Measurements from ENCODE around the gene HYCC1. TPM values are rescaled to one million over a fixed set of nuclear protein-coding genes. Genes with fewer than 3 reads are reported as not detected.

HYCC1 gene
- total RNA-seq, 1 experiment from 2014 or later: 52.3 TPM

DNA sequence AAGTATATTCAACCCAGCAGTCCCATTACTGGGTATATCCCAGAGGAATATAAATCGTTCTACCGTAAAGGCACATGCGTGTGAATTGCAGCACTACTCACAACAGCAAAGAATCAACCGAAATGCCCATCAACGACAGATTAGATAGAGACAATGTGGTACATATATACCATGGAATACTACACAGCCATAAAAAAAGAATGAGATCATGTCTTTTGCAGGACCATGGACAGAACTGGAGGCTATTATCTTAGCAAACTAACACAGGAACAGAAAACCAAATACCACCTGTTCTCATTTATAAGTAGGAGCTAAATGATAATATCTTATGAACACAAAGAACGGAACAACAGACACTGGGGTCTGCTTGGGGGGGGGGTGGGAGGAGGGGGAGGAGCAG is 47.4 kb upstream of the HYCC1 start:
- no peaks in the 10 kb centered on the region for H3K36me3 ChIP-seq (ENCODE audit: control insufficient read depth, insufficient read depth, low read length)
- TF ChIP-seq TCF7L2 (IDR thresholded peaks at IDR 0.05; ENCODE audit: low read depth, low read length): no peak
- TF ChIP-seq, protein P1, sequence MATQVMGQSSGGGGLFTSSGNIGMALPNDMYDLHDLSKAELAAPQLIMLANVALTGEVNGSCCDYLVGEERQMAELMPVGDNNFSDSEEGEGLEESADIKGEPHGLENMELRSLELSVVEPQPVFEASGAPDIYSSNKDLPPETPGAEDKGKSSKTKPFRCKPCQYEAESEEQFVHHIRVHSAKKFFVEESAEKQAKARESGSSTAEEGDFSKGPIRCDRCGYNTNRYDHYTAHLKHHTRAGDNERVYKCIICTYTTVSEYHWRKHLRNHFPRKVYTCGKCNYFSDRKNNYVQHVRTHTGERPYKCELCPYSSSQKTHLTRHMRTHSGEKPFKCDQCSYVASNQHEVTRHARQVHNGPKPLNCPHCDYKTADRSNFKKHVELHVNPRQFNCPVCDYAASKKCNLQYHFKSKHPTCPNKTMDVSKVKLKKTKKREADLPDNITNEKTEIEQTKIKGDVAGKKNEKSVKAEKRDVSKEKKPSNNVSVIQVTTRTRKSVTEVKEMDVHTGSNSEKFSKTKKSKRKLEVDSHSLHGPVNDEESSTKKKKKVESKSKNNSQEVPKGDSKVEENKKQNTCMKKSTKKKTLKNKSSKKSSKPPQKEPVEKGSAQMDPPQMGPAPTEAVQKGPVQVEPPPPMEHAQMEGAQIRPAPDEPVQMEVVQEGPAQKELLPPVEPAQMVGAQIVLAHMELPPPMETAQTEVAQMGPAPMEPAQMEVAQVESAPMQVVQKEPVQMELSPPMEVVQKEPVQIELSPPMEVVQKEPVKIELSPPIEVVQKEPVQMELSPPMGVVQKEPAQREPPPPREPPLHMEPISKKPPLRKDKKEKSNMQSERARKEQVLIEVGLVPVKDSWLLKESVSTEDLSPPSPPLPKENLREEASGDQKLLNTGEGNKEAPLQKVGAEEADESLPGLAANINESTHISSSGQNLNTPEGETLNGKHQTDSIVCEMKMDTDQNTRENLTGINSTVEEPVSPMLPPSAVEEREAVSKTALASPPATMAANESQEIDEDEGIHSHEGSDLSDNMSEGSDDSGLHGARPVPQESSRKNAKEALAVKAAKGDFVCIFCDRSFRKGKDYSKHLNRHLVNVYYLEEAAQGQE (IDR thresholded peaks at IDR 0.05; ENCODE audit: insufficient read depth in 1 of 2, low read depth in 2 of 2, low read length in 1 of 2): peak in 1 of 2 experiments; percentile 62; a peak in 1 of 4 replicates
- in situ Hi-C loops (cut with HindIII; ENCODE audit: low pct_unique_long_range_greater_than_20kb, low sequenced_read_pairs) (no loop called here), intact Hi-C loops (cut with micrococcal nuclease; ENCODE audit: unreplicated experiment) (no loop called here)
- POLR2A ChIA-PET: interaction anchor here (0.6 kb wide), 2 partner anchors 40 to 63 kb away, joined by 9 to 14 read pairs; no protein-coding TSS in a partner anchor
- no peak overlapping the region for H3K27ac ChIP-seq (ENCODE audit: low read length)
- no peak for DNase-seq (ENCODE audit: low read depth, low spot score)
- CTCF ChIA-PET: interaction anchor here (0.7 kb wide), 1 partner anchor 303 kb away, joined by 5 read pairs; no protein-coding TSS in a partner anchor
- H3K9me3 ChIP-seq (ENCODE audit: control insufficient read depth, insufficient read depth, low read depth, low read length): no peaks in the 10 kb centered on the region
- H3K4me3 ChIP-seq (ENCODE audit: low read depth in 2 of 2, low read length in 2 of 2): no peak overlapping the region
- no TSS peak for BruUV-seq (replicated peaks)
- no peaks in the 10 kb centered on the region for H3K27me3 ChIP-seq (ENCODE audit: control insufficient read depth, insufficient read depth, low read length)
- no peaks in the 10 kb centered on the region for H3K4me1 ChIP-seq (ENCODE audit: control insufficient read depth, insufficient read depth, low read length)
- no peak for ATAC-seq

DNA sequence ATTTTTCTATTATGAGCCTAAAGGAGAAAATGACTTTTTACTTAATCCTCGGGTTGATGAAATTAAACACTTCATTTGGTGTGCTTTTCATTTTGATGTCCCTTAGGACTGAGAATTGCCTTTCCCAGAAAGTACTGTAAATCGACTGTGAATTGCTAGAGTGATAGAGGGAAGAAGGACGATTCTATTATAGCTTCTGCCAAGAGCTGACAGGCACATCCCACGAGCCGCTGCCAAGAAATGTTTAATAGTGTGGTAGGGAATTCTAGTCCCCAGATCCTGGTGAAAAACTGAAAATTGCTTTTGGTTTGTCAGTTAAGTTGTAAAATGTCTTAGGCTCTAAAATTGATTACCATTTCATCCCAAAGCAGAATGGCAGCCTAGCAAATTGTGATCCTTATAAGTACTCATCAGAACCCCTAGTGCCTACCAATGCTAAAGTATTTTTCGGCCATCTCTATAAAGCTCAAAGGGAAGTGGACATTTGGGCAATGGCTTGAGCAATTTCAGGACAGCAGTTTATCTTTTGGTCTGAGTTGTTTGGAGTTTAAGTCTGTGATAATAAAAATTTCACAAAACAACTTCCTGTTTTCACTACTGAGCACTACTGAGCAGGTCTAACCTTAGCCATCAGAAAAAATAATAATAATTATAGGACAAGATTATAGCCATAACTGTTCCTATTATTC is 44.6 kb upstream of the HYCC1 start:
- intact Hi-C loops (cut with micrococcal nuclease; ENCODE audit: unreplicated experiment) (loop anchor here (5.0 kb wide), 2 partner anchors 121 to 326 kb away; no protein-coding TSS in a partner anchor), in situ Hi-C loops (cut with HindIII; ENCODE audit: low pct_unique_long_range_greater_than_20kb, low sequenced_read_pairs) (no loop called here)
- no peak overlapping the region for H3K4me3 ChIP-seq (ENCODE audit: low read depth in 2 of 2, low read length in 2 of 2)
- H3K27ac ChIP-seq (ENCODE audit: low read length): no peak overlapping the region
- no peaks in the 10 kb centered on the region for H3K4me1 ChIP-seq (ENCODE audit: control insufficient read depth, insufficient read depth, low read length)
- no peaks in the 10 kb centered on the region for H3K9me3 ChIP-seq (ENCODE audit: control insufficient read depth, insufficient read depth, low read depth, low read length)
- no peak for DNase-seq (ENCODE audit: low read depth, low spot score)
- no peak for ATAC-seq
- no TSS peak for BruUV-seq (replicated peaks)
- ChIA-PET CTCF (interaction anchor here (0.6 kb wide), 2 partner anchors 27 to 511 kb away, joined by 3 to 11 read pairs; no protein-coding TSS in a partner anchor), POLR2A (no interaction called here)
- no peaks in the 10 kb centered on the region for H3K27me3 ChIP-seq (ENCODE audit: control insufficient read depth, insufficient read depth, low read length)
- TF ChIP-seq SIN3A (IDR thresholded peaks at IDR 0.05; ENCODE audit: borderline replicate concordance, insufficient read depth, low read depth, low read length) (no peak), POLR2AphosphoS5 (IDR thresholded peaks at IDR 0.05; ENCODE audit: low read depth, low read length) (no peak)
- TF ChIP-seq, protein P2, sequence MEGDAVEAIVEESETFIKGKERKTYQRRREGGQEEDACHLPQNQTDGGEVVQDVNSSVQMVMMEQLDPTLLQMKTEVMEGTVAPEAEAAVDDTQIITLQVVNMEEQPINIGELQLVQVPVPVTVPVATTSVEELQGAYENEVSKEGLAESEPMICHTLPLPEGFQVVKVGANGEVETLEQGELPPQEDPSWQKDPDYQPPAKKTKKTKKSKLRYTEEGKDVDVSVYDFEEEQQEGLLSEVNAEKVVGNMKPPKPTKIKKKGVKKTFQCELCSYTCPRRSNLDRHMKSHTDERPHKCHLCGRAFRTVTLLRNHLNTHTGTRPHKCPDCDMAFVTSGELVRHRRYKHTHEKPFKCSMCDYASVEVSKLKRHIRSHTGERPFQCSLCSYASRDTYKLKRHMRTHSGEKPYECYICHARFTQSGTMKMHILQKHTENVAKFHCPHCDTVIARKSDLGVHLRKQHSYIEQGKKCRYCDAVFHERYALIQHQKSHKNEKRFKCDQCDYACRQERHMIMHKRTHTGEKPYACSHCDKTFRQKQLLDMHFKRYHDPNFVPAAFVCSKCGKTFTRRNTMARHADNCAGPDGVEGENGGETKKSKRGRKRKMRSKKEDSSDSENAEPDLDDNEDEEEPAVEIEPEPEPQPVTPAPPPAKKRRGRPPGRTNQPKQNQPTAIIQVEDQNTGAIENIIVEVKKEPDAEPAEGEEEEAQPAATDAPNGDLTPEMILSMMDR (IDR thresholded peaks at IDR 0.05): no peak
- TF ChIP-seq, protein P1 (IDR thresholded peaks at IDR 0.05; ENCODE audit: insufficient read depth in 1 of 2, low read depth in 2 of 2, low read length in 1 of 2): no peak
- no peaks in the 10 kb centered on the region for H3K36me3 ChIP-seq (ENCODE audit: control insufficient read depth, insufficient read depth, low read length)

All from Panc1 (cell line).